Effector CD4-positive, alpha-beta T cell (primary cell): ENCODE data around the gene CTDSPL.
A peak's percentile ranks its signal among the peaks of the same experiment; 100 is the strongest.

Experiments used
- DNase-seq: peaks from one replicate; pipeline ENCODE4 v3.0.0-alpha.2; 2020

The CTDSPL gene

GRCh38 chr3:37945807-37946530, 84.3 kb downstream of the CTDSPL start:
- DNase-seq, result no peak

- no peak for DNase-seq
Observed at GRCh38 chr3:37946531-37946889, 84.8 kb downstream of the CTDSPL start.

- DNase-seq, result no peak
Observed at GRCh38 chr3:37949866-37950265, 88.2 kb downstream of the CTDSPL start.

GRCh38 chr3:37952564-37952963, 90.9 kb downstream of the CTDSPL start:
- DNase-seq, result no peak

GRCh38 chr3:37953226-37953625, 91.5 kb downstream of the CTDSPL start:
- no peak for DNase-seq

GRCh38 chr3:37953707-37954394, 92.2 kb downstream of the CTDSPL start:
- no peak for DNase-seq

- DNase-seq, result no peak
Observed at GRCh38 chr3:37954881-37955280, 93.2 kb downstream of the CTDSPL start.

GRCh38 chr3:37955918-37956707, 94.4 kb downstream of the CTDSPL start:
- no peak for DNase-seq

GRCh38 chr3:37956723-37957538, 95.3 kb downstream of the CTDSPL start:
- no peak for DNase-seq

GRCh38 chr3:37957539-37957936, 95.9 kb downstream of the CTDSPL start:
- DNase-seq, result no peak

- DNase-seq, result no peak
Observed at GRCh38 chr3:37961622-37962431, 100.1 kb downstream of the CTDSPL start.

GRCh38 chr3:37963016-37963415, 101.3 kb downstream of the CTDSPL start:
- DNase-seq, result no peak

GRCh38 chr3:37963635-37964034, 102.0 kb downstream of the CTDSPL start:
- no peak for DNase-seq

GRCh38 chr3:37964146-37964545, 102.5 kb downstream of the CTDSPL start:
- no peak for DNase-seq

- no peak for DNase-seq
Observed at GRCh38 chr3:37964716-37965115, 103.0 kb downstream of the CTDSPL start.

- DNase-seq, result peak; percentile 33
Observed at GRCh38 chr3:37967260-37967881, 105.7 kb downstream of the CTDSPL start.

GRCh38 chr3:37968199-37968598, 106.5 kb downstream of the CTDSPL start:
- DNase-seq, result no peak

GRCh38 chr3:37968813-37969595, 107.3 kb downstream of the CTDSPL start:
- no peak for DNase-seq

- no peak for DNase-seq
Observed at GRCh38 chr3:37969596-37970100, 108.0 kb downstream of the CTDSPL start.

- DNase-seq, result no peak
Observed at GRCh38 chr3:37970802-37971201, 109.1 kb downstream of the CTDSPL start.
